Osteocyte (in vitro differentiated cells): ENCODE results near the gene RAD23B. TPM values are rescaled to one million over a fixed set of nuclear protein-coding genes. Genes with fewer than 3 reads are reported as not detected.

Experiments used
- DNase-seq: peaks from one replicate; pipeline ENCODE4 v3.0.0; 2021; ENCODE audit warnings: mixed read lengths; ENCODE audit not compliant: unreplicated experiment; ENCODE audit errors: extremely low spot score
- H3K27ac Mint-ChIP-seq: one replicate; pipeline ENCODE4 v1.8.0; 2021; ENCODE audit warnings: mild to moderate bottlenecking, mixed read lengths; ENCODE audit not compliant: unreplicated experiment
- H3K27me3 Mint-ChIP-seq: one replicate; pipeline ENCODE4 v1.8.0; 2021; ENCODE audit warnings: mixed read lengths; ENCODE audit not compliant: unreplicated experiment
- H3K36me3 Mint-ChIP-seq: one replicate; pipeline ENCODE4 v1.8.0; 2021; ENCODE audit warnings: mixed read lengths; ENCODE audit not compliant: unreplicated experiment
- H3K4me1 Mint-ChIP-seq: one replicate; pipeline ENCODE4 v1.8.0; 2021; ENCODE audit warnings: mixed read lengths; ENCODE audit not compliant: unreplicated experiment
- H3K4me3 Mint-ChIP-seq: one replicate; pipeline ENCODE4 v1.8.0; 2021; ENCODE audit warnings: mild to moderate bottlenecking, moderate library complexity, mixed read lengths; ENCODE audit not compliant: unreplicated experiment
- H3K9me3 Mint-ChIP-seq: one replicate; pipeline ENCODE4 v1.8.0; 2021; ENCODE audit warnings: mixed read lengths; ENCODE audit not compliant: unreplicated experiment
- CTCF ChIP-seq: fragments of 200-600 bp; sonication (generic); IDR thresholded peaks from 2 replicates; pipeline ENCODE4 v1.5.0; 2021; ENCODE audit warnings: antibody characterized with exemption, mild to moderate bottlenecking, moderate library complexity
- total RNA-seq: library from RNA; stranded (reverse); gene quantifications from 2 replicates; pipeline ENCODE4 v1.2.1, GENCODE V29; 2021

Gene RAD23B
- total RNA-seq, 1 donor from 2014 or later = 125 TPM

- H3K27me3 Mint-ChIP-seq = no peaks in the 10 kb centered on the region
- peaks cover 11% of the 10 kb centered on the region for H3K9me3 Mint-ChIP-seq
- peaks cover 26% of the 10 kb centered on the region for H3K4me1 Mint-ChIP-seq
- TF ChIP-seq CTCF = no peak
- peak overlapping the region; percentile 70 for H3K27ac Mint-ChIP-seq
- no peak overlapping the region for H3K4me3 Mint-ChIP-seq
- no peak for DNase-seq
- peaks cover 66% of the 10 kb centered on the region for H3K36me3 Mint-ChIP-seq
These were observed 40.9 kb downstream of the RAD23B start for GRCh38 chr9:107323836-107324585.

GRCh38 chr9:107325842-107326241 lies 42.8 kb downstream of the RAD23B start:
- no peak for DNase-seq
- Mint-ChIP-seq H3K4me1 (peaks cover 26% of the 10 kb centered on the region), H3K4me3 (no peak overlapping the region), H3K27ac (peak overlapping the region; percentile 41), H3K9me3 (peaks cover 11% of the 10 kb centered on the region), H3K27me3 (no peaks in the 10 kb centered on the region), H3K36me3 (peaks cover 72% of the 10 kb centered on the region)
- no peak for TF ChIP-seq CTCF

GRCh38 chr9:107328510-107328909 lies 45.4 kb downstream of the RAD23B start:
- Mint-ChIP-seq H3K9me3 (peaks cover 11% of the 10 kb centered on the region), H3K27ac (no peak overlapping the region), H3K36me3 (peaks cover 87% of the 10 kb centered on the region), H3K4me1 (peaks cover 14% of the 10 kb centered on the region), H3K27me3 (no peaks in the 10 kb centered on the region), H3K4me3 (no peak overlapping the region)
- TF ChIP-seq CTCF = no peak
- DNase-seq = no peak

- no peak for DNase-seq
- peaks cover 11% of the 10 kb centered on the region for H3K9me3 Mint-ChIP-seq
- H3K4me3 Mint-ChIP-seq = no peak overlapping the region
- H3K27me3 Mint-ChIP-seq = no peaks in the 10 kb centered on the region
- peaks cover 83% of the 10 kb centered on the region for H3K36me3 Mint-ChIP-seq
- H3K27ac Mint-ChIP-seq = no peak overlapping the region
- H3K4me1 Mint-ChIP-seq = peaks cover 1% of the 10 kb centered on the region
- TF ChIP-seq CTCF = no peak
These were observed 47.3 kb downstream of the RAD23B start for GRCh38 chr9:107330420-107330819.

- peaks cover 69% of the 10 kb centered on the region for H3K36me3 Mint-ChIP-seq
- no peaks in the 10 kb centered on the region for H3K9me3 Mint-ChIP-seq
- no peaks in the 10 kb centered on the region for H3K27me3 Mint-ChIP-seq
These were observed 49.8 kb downstream of the RAD23B start for GRCh38 chr9:107332883-107333282.

More at GRCh38 chr9:107332883-107333282, 49.8 kb downstream of the RAD23B start:
- Mint-ChIP-seq H3K4me1 (peaks cover 2% of the 10 kb centered on the region), H3K4me3 (no peak overlapping the region), H3K27ac (no peak overlapping the region)
- no peak for TF ChIP-seq CTCF
- DNase-seq = no peak
